GM21825 (cell line): ENCODE results near the gene PRSS1.
"Not testable (repeated sequence)": the region's sequence is repeated elsewhere in the genome, so short reads cannot be mapped to it uniquely, and the experiment has no call there.

ENCODE experiments used
- ATAC-seq: cut with Tn5 transposase; IDR thresholded peaks from one replicate; pipeline ENCODE4 v1.9.1; 2021; ENCODE audit warnings: mild to moderate bottlenecking, moderate library complexity; ENCODE audit not compliant: unreplicated experiment

The PRSS1 gene

GRCh38 chr7:142749218-142749993 is at the start of gene PRSS1:
TSS of gene PRSS1 (plus strand) at chr7:142749472. CDS start at chr7:142749485, 13 bp downstream.
- ATAC-seq, result no peak

DNA sequence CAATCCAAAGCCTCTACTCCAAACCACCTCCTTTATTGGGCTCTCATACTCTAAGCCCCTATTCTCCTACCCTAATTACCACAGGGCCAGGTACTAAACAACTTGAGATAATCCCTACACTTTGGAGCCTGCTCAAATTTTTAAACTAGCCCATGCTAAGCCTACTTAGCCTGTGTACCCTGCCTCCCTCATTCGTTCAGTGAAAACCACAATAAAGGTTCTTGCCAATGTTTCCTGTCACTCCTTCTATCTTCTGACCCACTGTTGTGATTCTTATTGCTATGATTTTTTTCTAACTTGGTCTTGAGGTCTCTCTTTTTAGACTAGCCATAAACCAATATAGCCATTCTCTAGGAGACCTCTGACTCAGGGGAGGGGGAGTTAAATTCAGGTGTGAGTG is 48.3 kb upstream of the PRSS1 start:
- not testable (repeated sequence) for ATAC-seq

DNA sequence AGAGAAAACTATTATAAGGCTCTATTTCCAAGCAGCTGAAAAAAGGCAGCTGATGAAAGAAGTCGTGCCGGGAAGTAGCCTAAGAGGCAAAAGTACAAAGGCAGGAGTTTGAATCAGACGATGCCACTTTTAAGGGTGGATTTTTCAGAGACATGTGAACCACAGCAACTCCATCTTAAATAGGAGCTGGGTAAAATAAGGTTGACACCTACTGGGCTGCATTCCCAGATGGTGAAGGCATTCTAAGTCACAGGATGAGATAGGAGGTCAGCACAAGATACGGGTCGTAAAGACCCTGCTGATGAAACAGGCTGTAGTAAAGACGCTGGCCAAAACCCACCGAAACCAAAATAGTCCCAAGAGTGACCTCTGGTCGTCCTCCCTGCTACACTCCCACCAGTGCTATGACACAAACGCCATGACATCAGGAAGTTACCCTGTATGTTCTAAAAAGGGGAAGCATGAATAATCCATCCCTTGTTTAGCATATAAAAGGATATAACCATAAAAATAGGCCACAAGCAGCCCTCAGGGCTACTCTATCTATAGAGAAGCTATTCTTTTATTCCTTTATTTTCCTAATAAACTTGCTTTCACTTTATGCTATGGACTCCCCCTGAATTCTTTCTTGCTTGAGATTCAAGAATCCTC is 45.5 kb upstream of the PRSS1 start:
- ATAC-seq, result no peak

GRCh38 chr7:142708726-142709125 is 40.5 kb upstream of the PRSS1 start:
- not testable (repeated sequence) for ATAC-seq

DNA sequence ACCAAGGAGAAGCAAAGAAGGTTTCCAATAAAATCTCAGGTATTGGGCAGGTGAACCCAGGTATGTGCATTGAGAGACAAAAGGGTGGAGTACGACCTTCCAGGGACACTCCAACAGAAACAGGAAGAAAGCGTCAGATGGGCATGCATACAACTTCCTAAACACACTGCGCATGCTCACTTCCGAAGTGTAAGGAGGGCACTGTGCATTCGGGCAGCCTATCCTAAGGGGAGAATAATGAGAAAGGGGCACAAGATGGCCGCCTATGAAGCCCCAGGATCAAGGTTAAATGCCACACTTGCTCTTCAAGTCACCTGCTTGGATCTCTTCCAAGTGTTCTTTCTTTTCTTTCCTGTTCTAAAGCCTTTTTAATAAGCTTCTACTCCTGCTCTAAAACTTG is 39.4 kb upstream of the PRSS1 start:
- ATAC-seq, result no peak

- ATAC-seq, result no peak
These were observed 38.1 kb upstream of the PRSS1 start for GRCh38 chr7:142711196-142711595.

GRCh38 chr7:142711746-142712616 is 37.3 kb upstream of the PRSS1 start:
- no peak for ATAC-seq

DNA sequence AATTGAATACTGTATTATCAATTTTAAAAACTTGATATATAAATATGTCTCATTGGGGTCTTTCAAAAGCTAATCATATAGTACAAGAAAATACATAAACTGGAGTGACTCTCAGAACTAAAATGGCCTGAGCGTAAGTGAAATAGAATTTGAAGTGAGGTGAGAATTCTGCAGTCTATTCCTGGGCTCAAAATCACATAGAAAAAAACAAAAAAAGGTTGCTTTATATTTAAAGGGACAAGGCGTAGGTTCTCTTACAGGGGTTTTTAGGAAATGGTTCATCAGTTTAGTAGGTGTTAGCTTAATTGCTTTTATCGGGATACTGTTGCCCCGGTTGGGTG is 36.7 kb upstream of the PRSS1 start:
- ATAC-seq, result no peak

GRCh38 chr7:142714375-142714774 is 34.9 kb upstream of the PRSS1 start:
- ATAC-seq, result peak; percentile 62

DNA sequence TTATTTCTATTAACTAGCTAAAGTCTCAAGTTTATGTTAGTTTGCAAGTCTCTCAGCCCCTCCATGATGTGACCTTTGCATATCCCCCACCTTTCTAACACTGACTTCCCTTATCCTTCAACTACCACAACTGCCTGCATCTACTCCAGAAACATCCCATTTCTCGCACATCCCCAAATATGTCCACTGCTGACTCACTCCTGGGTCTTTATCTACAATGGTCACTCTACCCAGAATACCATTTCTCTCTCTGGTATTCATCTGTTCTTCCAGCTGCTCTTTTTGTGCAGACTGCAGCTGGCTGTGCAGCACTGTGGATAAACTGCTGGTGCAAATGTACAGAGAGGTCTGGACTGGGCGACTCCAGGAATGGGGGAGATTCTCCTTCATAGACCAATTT is 32.7 kb upstream of the PRSS1 start:
- no peak for ATAC-seq

GRCh38 chr7:142717453-142717852 is 31.8 kb upstream of the PRSS1 start:
- no peak for ATAC-seq

DNA sequence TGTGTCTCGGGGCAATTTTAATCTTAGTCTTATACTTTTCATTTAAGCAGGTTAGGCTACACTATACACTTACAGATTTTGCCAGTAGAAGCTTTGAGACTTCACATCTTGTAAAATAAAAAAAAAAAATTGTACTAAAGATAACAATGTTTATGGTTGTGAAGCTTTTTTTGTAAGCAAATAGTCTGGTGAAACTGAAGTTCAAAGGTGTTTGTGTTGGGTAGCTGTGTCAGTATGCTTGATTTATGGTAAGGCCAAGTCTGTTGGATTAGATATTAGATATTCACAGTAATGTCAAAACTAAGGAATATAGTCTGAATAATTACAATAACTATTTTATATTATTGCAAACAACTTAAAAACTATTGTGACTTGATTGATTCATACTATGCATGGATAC is 31.0 kb upstream of the PRSS1 start:
- ATAC-seq, result no peak

- ATAC-seq, result no peak
These were observed 29.0 kb upstream of the PRSS1 start for GRCh38 chr7:142720172-142720773.

DNA sequence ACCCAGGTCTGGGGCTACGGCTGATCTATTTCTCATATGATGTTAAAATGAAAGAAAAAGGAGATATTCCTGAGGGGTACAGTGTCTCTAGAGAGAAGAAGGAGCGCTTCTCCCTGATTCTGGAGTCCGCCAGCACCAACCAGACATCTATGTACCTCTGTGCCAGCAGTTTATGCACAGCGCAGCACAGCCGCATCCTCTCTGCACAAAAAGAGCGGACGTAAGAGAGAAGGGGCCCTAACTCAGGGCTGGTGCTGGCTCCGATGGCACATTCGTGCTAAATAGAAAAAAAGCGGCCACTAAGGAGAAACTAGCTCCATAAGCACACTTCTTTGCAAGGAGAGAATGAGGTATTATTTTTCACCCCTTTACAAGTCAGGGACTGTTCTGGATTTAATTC is 28.3 kb upstream of the PRSS1 start:
- ATAC-seq, result no peak

- ATAC-seq, result no peak
These were observed 27.0 kb upstream of the PRSS1 start for GRCh38 chr7:142722248-142722794.

DNA sequence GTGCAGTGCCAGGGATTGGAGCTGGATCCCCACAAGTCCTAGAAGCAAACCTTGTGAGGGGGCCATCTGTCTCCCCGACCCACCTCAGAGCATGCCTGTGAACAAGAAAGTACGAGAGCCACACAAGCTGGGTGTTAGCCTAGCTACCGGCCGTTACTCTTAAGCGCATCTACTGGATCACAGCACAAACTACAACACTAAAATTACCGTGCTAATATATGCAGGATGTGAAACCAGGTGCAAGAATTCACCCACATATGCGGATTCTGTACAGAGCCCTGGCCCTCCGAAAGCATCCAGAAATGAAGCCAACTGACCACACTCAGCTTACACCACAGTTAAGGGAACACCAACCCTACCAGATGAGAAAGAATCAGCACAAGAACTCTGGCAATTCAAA is 16.0 kb upstream of the PRSS1 start:
- peak; percentile 70 for ATAC-seq

- peak; percentile 97 for ATAC-seq
These were observed 9.3 kb upstream of the PRSS1 start for GRCh38 chr7:142739923-142740492.

- ATAC-seq, result no peak
These were observed 8.5 kb upstream of the PRSS1 start for GRCh38 chr7:142740786-142741185.

DNA sequence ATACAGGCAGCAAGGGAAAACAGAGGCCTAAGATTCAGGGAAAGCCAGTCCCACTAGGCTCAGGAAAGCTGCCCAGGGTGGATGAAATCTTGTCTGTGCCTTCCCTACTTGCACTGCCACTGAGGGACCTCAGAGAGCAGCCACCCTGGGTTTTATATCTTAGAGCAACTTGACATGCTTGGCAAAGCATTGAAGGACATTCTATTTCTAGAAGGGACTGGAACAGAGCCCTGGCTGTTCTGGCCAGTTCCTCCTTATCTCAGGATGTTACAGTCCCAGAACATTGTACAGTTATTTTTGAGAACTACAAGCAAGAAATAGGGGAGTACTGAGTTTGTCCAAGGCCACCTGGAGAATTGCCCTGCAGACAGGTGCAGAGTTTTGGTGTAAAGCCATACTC is 7.3 kb upstream of the PRSS1 start:
- not testable (repeated sequence) for ATAC-seq

- ATAC-seq, result no peak
These were observed 4.1 kb upstream of the PRSS1 start for GRCh38 chr7:142745091-142745635.
